Fibroblast of pulmonary artery (primary cell): ENCODE measurements around the gene M1AP.
A peak's percentile ranks its signal among the peaks of the same experiment; 100 is the strongest.

ENCODE experiments used
- DNase-seq: peaks from one replicate; pipeline ENCODE4 v3.0.0-alpha.2; 2010; ENCODE audit warnings: low read depth
- H3K4me3 ChIP-seq: replicated peaks from 2 replicates; pipeline ENCODE4 v1.5.1; 2011; ENCODE audit warnings: low read depth, mild to moderate bottlenecking, control low read depth, low read length, moderate library complexity
- CTCF ChIP-seq: IDR thresholded peaks from 2 replicates; pipeline ENCODE4 v1.5.1; 2011; ENCODE audit warnings: mild to moderate bottlenecking, control low read depth, low read length, inconsistent platforms; ENCODE audit errors: missing control alignments

M1AP gene

GRCh38 chr2:74675090-74675489, 27.0 kb upstream of the M1AP start:
- no peak for DNase-seq
- TF ChIP-seq CTCF, result peak; percentile 8
- no peak overlapping the region for H3K4me3 ChIP-seq

- H3K4me3 ChIP-seq, result no peak overlapping the region
- DNase-seq, result no peak
- TF ChIP-seq CTCF, result no peak
These were observed 25.8 kb upstream of the M1AP start for GRCh38 chr2:74673826-74674528.

- DNase-seq, result peak; percentile 58
- H3K4me3 ChIP-seq, result no peak overlapping the region
- TF ChIP-seq CTCF, result no peak
These were observed 23.3 kb upstream of the M1AP start for GRCh38 chr2:74671479-74671878.

GRCh38 chr2:74670263-74670662, 22.1 kb upstream of the M1AP start:
- TF ChIP-seq CTCF, result no peak
- DNase-seq, result no peak
- no peak overlapping the region for H3K4me3 ChIP-seq

GRCh38 chr2:74668087-74668486, 20.0 kb upstream of the M1AP start:
- TF ChIP-seq CTCF, result no peak
- H3K4me3 ChIP-seq, result no peak overlapping the region
- DNase-seq, result no peak

- TF ChIP-seq CTCF, result no peak
- no peak overlapping the region for H3K4me3 ChIP-seq
- DNase-seq, result no peak
These were observed 11.3 kb upstream of the M1AP start for GRCh38 chr2:74659462-74659861.

- DNase-seq, result peak; percentile 39
- H3K4me3 ChIP-seq, result no peak overlapping the region
- TF ChIP-seq CTCF, result no peak
These were observed 10.4 kb upstream of the M1AP start for GRCh38 chr2:74658516-74658915.
